Stimulated activated CD4-positive, alpha-beta T cell treated with anti-CD3 and anti-CD28 coated beads, Interleukin-12 subunit alpha, Interleukin-12 subunit beta, amount 100 ng/mL, for 4 hours (primary cell): ENCODE results near the gene GIMAP7.
"Not testable (repeated sequence)": the region's sequence is repeated elsewhere in the genome, so short reads cannot be mapped to it uniquely, and the experiment has no call there.

Experiments used
- DNase-seq: peaks from one replicate; pipeline ENCODE4 v3.0.0-alpha.2; 2020

The GIMAP7 gene

DNA sequence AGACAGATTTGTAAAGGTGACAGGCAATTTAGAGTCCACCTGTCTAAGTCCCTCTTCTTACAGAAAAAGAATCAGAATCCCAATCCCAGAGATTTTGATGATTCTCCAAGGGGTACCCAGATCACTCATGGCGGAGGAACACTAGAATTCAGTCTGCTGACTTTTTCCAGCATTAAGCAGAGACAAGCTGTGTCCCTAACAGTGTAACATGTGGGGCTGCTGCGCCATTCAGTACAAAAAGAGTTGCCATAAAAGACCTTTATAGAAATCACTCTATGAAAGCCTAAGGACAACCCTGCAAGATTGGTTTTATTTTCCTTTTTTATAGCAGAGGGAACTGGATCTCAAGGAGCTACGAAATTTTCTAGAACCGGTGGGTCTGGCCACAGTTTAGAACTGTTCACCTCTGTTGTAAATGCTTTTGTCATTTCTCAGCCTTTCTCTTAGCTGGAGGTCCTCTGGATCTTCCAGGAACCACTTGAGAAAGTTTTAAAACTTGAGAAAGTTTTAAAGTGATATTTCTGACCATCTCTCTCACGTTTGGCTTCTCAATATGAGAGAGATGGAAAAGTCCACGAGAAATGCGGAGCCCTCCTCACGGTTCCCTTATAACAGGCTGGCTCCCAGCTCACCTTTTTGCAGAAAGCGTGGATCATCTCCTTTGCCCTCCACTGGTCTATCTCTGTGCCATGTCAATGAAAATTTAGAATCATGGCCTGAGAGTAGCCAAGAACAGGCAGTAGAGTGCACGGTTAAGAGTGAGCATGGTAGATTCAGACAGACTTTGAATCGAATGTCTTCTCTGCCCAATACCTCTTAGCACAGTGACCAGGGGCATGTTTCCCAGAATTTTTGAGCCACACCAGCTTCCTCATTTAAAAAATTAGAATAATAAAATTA, 826 bp downstream of the GIMAP7 start:
- DNase-seq = no peak

DNA sequence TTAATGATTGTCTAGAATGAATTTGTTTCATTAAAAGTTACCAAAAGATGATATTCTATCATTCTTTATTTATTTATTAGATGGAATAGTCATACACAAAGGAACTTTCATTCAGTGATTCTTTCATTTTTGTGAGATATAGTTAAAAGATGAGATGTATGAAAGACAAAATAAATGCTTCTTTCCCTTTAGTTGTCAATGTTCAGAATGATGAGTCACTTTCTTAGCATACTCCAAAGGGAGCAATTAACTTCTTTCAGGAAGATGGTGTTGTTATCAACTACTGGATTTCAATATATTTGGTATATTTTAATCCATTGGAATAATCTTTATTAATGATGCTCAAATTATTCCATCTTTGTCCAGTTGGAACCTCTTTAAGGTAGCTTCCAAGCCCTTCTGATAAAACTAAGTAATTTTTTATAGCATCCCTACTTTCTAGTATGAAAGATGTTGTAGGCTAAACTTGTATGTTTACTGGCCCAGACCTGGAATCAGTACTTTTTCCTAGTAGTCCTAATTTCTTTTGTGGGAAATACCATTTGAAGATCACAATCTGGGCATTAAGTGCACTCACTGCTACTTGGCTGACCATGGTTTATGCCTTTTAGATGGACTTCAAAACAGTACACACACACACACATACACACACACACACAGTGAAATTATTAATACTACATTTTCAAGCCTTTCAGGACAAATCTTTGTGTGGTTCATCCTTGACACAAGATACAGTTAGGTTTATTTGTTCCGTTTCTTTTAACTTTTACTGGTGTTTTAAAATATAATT, 2.5 kb downstream of the GIMAP7 start:
- no peak for DNase-seq

DNA sequence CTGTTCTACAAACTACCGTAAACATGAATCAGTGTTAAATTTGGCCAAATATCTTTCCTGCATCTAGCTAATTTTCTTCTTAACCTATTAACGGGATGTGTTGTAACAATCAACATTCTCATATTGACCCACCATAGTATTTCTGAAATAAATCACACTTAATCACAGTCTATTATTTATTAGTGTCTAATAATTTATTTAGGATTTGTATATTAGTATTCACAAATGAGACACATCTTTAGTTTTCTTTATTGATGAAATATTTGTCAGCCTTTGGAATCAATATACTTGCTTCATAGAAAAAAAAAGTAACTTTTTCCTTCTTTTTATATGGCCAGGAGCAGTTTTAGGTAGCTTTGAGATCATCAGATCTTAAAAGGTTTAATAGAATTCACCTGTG, 4.6 kb downstream of the GIMAP7 start:
- DNase-seq = no peak

DNA sequence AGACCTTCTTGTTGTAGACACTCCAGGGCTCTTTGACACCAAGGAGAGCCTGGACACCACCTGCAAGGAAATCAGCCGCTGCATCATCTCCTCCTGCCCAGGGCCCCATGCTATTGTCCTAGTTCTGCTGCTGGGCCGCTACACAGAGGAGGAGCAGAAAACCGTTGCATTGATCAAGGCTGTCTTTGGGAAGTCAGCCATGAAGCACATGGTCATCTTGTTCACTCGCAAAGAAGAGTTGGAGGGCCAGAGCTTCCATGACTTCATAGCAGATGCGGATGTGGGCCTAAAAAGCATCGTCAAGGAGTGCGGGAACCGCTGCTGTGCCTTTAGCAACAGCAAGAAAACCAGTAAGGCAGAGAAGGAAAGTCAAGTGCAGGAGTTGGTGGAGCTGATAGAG, 5.5 kb downstream of the GIMAP7 start:
- no peak for DNase-seq

DNA sequence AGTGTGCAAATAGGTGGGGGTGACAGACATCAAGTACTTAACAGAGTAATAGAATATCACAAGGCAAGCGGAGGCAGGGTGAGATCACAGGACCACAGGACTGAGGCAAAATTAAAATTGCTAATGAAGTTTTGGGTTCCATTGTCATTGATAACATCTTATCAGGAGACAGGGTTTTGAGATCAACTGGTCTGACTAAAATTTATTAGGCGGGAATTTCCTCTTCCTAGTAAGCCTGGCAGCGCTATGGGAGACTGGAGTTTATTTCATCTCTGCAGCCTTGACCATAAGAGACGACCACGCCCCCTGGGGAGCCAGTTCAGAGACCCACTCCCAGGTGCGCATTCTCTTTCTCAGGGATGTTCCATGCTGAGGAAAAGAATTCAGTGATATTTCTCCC, 8.3 kb downstream of the GIMAP7 start:
- not testable (repeated sequence) for DNase-seq

DNA sequence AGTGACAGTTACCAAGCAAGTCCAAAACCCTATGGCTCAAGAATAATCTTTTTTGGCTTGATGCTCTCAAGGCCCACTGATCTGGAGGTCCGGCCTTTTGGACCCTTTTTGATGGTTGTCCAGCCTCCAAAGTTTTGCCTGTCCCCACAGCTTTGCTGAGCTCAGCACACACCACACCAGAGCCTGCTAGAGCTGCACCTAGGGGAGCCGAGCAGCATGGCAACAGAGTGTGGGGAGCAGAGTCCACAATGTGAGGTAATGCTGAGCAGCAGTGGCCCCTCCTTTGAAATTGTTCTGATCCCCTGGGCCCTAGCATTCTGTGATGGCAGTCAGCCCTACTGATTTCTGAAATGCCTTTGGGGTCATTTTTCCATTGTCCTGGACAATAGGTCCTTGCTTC, 9.3 kb downstream of the GIMAP7 start:
- DNase-seq = no peak

DNA sequence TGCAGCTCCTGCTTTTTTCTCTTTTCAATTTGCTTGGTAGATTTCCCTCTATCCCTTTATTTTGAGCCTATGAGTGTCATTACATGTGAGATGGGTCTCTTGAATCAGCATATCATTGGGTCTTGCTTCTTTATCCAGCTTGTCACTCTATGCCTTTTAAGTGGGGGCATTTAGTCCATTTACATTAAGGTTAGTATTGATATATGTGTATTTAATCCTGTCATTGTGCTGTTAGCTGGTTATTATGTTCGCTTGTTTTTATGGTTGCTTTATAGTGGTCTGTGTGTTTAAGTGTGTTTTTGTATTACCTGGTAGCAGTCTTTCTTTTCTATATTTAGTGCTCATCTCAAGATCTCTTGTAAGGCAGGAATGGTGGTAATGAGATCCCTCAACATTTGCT, 17.0 kb downstream of the GIMAP7 start:
- DNase-seq = no peak

DNA sequence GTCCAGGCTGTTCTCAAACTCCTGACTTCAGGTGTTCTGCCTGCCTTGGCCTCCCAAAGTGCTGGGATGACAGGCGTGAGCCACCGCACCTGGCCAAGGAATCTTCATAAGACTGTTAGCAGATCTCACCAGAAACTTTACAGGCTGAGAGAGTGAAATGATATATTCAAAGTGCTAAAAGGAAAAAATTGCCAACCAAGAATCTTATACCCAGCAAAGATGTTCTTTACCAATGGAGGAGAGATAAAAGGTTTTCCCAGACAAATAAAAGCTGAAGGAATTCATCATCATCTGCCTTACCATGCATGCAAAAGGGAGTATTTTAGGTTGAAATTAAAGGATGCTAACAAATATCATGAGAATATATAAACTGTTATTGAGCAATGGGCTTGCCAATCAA, 23.6 kb downstream of the GIMAP7 start:
- no peak for DNase-seq

DNA sequence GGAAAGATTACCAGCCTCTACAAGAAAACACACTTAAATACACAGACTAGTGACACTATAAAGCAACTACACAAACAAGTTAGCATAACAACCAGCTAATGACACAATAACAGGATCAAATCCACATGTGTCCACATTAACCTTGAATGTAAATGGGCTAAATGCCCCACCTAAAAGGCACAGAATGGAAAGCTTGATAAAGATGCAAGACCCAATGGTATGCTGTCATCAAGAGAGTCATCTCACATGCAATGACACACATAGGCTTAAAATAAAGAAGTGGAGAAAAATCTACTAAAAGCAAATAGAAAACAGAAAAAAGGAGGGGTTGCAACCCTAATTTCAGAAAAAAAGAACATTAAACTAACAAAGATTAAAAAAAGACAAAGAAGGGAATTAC, 38.5 kb downstream of the GIMAP7 start:
- DNase-seq = no peak

DNA sequence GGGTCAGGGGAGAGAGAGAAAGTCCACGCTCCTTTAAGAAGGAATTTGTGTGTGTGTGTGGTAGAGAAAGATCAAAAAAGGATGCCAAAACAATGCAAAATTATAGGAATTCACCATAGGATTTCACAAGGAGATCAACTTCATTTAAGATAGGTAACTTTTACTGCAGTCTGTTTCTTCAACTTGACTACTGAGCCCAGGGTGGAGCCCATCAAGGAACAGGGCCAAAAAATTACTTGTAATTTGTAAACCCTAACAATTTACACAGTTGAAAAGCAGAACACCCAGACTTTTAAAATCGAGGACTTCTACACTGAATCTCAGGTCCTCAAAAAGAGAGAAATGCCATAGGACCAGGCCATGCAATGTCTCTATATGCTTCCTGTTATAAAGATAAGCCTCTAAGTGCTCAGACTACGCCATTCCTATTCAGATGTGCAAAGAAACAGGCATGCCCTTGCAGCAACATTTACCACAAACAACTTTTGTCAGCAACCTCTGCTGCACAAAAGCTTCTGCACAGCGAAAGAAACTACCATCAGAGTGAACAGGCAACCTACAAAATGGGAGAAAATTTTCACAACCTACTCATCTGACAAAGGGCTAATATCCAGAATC, 42.0 kb downstream of the GIMAP7 start:
- DNase-seq = no peak

DNA sequence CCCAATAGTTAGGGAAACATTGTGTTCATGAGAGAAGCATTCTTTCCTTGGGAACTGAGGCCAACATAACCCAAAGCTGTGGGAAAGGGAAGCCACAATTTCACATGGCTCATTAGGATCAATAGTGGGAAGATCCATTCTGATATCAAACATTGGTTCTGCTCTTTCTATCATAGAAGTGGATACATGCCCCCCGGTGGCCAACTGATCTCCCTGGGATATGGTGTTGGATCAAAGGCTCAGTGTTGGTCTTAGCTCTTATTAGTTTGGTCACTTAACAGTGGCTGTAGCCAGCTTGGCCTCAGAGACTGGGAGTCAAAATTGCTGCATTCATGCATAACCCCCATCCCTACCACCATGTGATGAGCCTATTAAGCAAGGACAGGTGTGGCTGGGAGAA, 45.8 kb downstream of the GIMAP7 start:
- DNase-seq = no peak

DNA sequence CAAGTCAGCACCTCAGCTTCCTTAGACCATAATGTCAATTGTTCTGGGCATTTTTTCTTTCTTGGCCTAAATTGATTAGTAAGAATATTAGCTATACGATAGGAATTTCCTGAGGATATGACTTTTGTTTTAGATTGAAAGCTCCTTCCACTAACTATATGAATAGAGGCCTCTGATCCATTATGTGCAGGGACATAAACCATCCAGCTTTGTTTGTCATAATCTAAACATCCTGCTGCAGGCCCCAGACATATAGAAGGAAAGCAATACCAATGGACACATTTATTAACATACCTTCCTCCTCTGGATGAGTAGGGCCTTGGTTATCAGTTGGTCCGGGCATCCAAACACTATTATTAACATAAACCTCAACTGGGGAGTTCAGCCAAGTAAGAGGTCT, 48.2 kb downstream of the GIMAP7 start:
- no peak for DNase-seq

DNA sequence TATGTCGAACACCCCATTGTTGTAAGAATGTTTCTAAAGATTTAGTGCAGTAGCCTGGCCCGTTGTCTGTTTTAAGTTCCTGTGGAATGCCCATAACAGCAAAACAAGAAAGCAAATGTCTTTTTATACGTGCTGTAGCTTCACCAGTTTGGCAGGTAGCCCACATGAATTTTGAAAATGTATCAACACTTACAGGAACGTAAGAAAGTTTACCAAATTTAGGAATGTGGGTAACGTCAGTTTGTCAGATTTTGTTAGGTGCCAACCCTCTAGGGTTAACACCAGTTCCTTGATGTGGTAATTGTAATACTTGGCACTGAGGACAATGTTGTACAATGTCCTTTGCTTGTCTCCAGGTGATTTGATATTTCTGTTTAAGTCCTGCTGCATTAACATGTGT, 49.3 kb downstream of the GIMAP7 start:
- DNase-seq = no peak

DNA sequence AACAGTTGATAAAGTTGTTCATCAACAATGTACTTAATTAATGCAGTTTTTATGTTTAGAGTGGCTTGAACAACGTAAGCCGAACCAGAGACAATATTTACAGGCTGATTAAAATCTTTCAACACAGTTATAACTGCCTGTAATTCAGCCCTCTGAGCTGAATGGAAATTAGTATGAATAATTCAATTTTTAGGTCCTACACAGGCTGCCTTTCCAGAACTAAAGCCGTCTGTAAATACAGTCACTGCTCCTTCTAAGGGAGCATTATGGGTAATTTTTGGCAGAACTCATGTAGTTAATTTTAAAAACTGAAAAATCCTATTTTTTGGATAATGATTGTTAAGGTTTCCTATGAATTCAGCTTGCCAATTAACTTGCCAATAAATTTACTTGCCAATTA, 49.9 kb downstream of the GIMAP7 start:
- no peak for DNase-seq

DNA sequence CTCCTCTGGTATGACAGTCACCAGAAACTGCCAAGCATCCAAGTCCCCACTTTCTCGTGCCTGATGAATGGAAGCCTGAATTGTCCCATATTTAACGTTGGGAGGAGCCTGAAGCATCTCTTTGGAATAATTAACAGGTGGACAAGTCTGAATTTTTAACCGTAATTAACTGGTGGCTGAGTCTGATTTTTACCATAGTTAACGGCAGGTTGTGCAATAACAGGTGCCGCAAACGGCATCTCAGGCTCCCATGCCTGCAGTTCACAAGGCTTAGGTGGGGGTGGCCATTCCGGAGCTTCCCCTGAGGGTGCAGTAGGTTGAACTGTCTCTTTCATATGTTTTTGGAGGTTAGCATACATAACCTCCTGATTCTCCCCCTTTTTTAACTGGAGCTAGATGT, 50.6 kb downstream of the GIMAP7 start:
- no peak for DNase-seq

DNA sequence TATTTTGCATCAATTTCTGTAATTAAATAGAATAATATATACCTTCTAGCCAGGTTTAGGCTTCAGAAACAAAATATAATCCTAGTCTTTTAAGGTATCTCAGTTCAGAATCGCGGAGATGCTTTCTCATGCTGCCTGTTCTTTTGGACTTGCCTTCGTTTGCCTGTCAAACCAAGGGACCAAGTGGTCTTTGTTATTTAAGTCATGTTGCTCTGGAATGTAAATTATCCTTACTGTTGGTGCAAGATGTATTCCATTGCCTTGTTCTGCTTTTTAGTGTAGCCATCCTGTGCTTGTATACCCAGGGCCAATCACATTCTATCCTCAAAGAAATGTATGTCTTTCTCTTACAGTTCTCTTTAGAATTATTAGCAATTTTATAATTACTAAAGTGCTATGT, 51.5 kb downstream of the GIMAP7 start:
- DNase-seq = no peak

DNA sequence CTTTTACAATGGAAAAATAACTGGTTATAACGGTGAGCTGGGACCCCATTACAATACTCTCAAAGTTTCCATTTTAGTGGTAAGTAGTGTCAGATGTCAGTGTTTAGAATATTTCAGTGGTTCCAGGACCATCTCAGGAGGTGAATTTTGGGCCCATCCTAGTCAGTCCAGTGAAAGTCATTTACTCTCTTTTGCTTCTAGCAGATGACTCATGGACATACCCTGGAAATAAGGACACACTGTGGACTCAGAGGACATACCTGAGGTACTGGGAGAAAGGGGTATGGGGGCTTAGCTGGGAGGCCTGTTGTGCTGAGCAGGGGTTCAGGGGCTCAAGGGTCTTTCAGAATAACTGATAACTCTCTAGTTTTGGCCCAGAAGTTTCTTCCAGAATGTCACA, 51.9 kb downstream of the GIMAP7 start:
- DNase-seq = no peak

DNA sequence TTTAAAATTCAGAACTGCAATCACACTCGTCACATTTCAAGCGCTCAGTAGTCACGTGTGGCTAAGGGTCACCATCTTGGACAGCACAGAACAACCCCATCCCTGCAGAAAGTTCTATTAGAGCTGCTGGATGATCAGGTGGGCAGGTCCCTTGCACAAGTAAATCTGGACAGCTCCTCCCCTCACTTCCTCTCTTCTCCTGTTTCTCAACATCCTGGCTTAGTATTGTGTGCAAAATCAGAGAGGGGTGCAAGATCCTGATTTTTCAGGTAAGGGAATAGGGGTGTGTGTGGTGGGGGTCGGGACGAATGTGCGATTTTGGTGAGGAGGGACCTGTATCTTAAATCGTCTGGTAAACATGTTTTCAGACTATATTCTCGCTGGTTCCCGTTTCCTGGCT, 52.5 kb downstream of the GIMAP7 start, which contains the start of gene GIMAP4:
Gene GIMAP4, plus strand, starts transcription at position 222 of the 400 bp plus-strand sequence. CDS start 2,512 bp downstream, outside the sequence.
- no peak for DNase-seq

DNA sequence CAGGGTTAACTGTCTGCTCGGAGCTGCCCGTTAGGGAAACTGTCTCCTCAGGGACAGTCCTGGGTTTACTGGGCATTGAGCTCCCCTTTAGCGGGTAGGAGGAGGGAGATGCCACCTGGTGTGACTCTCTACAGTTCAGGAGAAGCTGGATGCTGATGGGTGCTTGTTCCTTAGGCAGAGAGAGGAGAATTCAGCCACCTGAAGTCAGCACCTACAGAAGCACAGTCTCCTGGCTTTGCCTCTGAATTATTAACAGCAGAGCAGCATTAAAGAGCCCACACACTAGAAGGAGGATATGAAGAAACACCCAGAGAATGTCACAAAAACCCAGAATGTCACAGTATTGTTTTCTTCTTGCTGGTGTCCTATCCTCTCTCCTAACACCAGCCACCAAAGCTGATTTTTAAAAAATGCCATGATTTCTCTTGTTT, 53.2 kb downstream of the GIMAP7 start:
- no peak for DNase-seq

DNA sequence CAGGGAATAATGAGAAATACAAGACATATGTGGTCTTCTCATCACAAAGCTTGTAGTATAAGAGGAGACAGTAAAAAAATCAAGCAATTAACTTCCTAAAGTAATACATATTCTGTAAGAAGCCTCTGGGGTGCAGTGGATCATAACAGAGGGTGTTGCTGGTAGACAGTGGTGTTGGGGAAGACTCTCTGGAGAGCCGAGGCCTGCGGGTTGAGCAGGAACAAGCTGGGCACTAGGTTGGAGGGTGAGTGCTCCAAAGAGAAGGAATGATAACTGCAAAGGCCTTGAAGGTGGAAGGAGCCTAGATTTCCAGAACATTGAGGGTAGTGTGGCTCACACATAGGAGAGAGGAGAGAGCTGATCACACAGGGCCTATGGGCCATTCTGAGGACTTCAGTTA, 54.0 kb downstream of the GIMAP7 start:
- DNase-seq = no peak

DNA sequence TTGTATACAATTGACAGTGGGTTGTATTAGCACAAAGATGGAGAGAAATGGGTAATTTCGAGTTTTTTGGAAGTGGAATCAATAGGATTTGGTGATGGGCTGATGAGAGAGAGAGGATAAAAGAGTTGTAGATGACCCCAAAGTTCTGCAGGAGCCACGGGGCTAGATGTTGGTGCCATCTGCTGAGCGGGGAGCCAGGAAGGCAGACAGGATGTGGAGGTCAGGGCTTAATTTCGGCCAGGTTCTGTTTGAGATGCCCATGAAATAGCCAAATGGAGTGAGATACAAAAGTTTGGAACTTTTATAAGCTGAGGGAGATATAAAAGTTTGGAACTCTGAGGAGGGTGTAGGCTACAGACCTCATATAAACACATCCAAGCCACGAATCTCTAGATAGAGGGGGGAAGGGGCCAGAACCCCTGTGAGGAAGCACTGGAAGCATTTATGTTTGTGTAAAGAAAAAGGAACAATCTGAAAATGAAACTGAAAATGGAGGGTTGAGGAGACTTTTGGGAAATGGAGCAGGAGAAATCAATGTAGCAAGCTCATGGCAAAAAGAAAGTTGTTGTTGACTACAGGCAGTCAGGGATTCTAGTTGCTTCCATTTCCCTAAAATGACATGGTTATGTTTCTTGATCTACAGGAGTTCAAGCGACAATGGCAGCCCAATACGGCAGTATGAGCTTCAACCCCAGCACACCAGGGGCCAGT, 54.7 kb downstream of the GIMAP7 start:
- DNase-seq = no peak
